Neural cell (in vitro differentiated cells): Measurements from ENCODE around the gene SPOCK1.

ENCODE experiments used
- EP300 ChIP-seq: fragments of 450-650 bp; conservative IDR thresholded peaks from 2 replicates; pipeline ENCODE4 v1.6.1; 2014; ENCODE audit warnings: antibody characterized with exemption, mild to moderate bottlenecking, moderate library complexity; ENCODE audit not compliant: poor library complexity, severe bottlenecking
- TF ChIP-seq, protein P1 (sequence below): fragments of 450-650 bp; IDR thresholded peaks from 2 replicates; pipeline ENCODE4 v1.5.1; 2014; ENCODE audit warnings: antibody characterized with exemption, mild to moderate bottlenecking, moderate library complexity; ENCODE audit not compliant: poor library complexity, severe bottlenecking

DNA sequence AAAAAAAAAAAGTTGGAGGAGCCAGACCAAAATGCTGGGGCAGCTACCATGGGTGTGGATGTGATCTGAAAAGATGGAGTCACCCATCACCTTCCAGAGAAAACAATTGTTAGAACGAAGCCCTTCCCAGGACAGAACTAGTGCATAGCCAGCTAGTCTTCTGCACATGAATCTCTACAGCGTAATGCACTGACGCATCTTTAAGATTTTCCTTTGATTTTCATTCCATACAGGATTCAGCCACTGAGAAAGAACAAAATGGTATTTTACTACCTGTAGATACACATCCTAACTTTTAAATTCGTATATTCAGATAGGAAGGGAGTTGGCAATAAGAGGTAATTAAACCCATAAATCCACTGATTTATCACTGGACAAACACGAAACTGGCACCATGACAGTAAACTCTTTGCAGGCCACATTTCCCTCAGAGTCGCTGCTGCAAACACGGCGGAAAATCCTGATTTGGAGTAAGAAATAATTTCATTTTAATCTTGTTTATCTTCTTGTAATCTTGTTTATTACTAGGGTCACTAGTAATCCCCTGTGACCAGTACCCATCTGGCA lies 206.6 kb downstream of the SPOCK1 start:
- TF ChIP-seq, protein P1, sequence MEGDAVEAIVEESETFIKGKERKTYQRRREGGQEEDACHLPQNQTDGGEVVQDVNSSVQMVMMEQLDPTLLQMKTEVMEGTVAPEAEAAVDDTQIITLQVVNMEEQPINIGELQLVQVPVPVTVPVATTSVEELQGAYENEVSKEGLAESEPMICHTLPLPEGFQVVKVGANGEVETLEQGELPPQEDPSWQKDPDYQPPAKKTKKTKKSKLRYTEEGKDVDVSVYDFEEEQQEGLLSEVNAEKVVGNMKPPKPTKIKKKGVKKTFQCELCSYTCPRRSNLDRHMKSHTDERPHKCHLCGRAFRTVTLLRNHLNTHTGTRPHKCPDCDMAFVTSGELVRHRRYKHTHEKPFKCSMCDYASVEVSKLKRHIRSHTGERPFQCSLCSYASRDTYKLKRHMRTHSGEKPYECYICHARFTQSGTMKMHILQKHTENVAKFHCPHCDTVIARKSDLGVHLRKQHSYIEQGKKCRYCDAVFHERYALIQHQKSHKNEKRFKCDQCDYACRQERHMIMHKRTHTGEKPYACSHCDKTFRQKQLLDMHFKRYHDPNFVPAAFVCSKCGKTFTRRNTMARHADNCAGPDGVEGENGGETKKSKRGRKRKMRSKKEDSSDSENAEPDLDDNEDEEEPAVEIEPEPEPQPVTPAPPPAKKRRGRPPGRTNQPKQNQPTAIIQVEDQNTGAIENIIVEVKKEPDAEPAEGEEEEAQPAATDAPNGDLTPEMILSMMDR: no peak
- no peak for TF ChIP-seq EP300
